Dedifferentiated amniotic fluid mesenchymal stem cell (primary cell): ENCODE data around the gene CARD10.
"Not testable (repeated sequence)": the region's sequence is repeated elsewhere in the genome, so short reads cannot be mapped to it uniquely, and the experiment has no call there.

ENCODE experiments used
- DNase-seq: peaks from one replicate; pipeline ENCODE4 v3.0.0-alpha.2; 2016; ENCODE audit errors: extremely low spot score

The CARD10 gene

GRCh38 chr22:37556710-37557109 lies 37.5 kb upstream of the CARD10 start:
- DNase-seq: no peak

GRCh38 chr22:37555029-37555428 lies 35.8 kb upstream of the CARD10 start:
- no peak for DNase-seq

GRCh38 chr22:37553725-37554124 lies 34.5 kb upstream of the CARD10 start:
- DNase-seq: no peak

- no peak for DNase-seq
Observed at GRCh38 chr22:37552524-37553163, 33.4 kb upstream of the CARD10 start.

- no peak for DNase-seq
Observed at GRCh38 chr22:37551981-37552380, 32.8 kb upstream of the CARD10 start.

GRCh38 chr22:37550921-37551320 lies 31.7 kb upstream of the CARD10 start:
- not testable (repeated sequence) for DNase-seq

GRCh38 chr22:37549704-37550059 lies 30.5 kb upstream of the CARD10 start:
- peak; percentile 63 for DNase-seq

- no peak for DNase-seq
Observed at GRCh38 chr22:37547251-37547741, 28.1 kb upstream of the CARD10 start.

- peak; percentile 32 for DNase-seq
Observed at GRCh38 chr22:37546437-37547250, 27.4 kb upstream of the CARD10 start.

- peak; percentile 94 for DNase-seq
Observed at GRCh38 chr22:37545703-37546436, 26.7 kb upstream of the CARD10 start.

GRCh38 chr22:37544955-37545702 lies 25.9 kb upstream of the CARD10 start:
- DNase-seq: peak; percentile 60

GRCh38 chr22:37542959-37543358 lies 23.7 kb upstream of the CARD10 start:
- DNase-seq: no peak

GRCh38 chr22:37542416-37542815 lies 23.2 kb upstream of the CARD10 start:
- DNase-seq: not testable (repeated sequence)

GRCh38 chr22:37539790-37540189 lies 20.6 kb upstream of the CARD10 start:
- not testable (repeated sequence) for DNase-seq

GRCh38 chr22:37538590-37539357 lies 19.6 kb upstream of the CARD10 start:
- DNase-seq: peak; percentile 88

- DNase-seq: no peak
Observed at GRCh38 chr22:37535159-37535558, 15.9 kb upstream of the CARD10 start.

- DNase-seq: no peak
Observed at GRCh38 chr22:37534445-37534844, 15.2 kb upstream of the CARD10 start.

GRCh38 chr22:37533995-37534394 lies 14.8 kb upstream of the CARD10 start:
- DNase-seq: peak; percentile 56

- no peak for DNase-seq
Observed at GRCh38 chr22:37529652-37530345, 10.6 kb upstream of the CARD10 start.

- not testable (repeated sequence) for DNase-seq
Observed at GRCh38 chr22:37527952-37528351, 8.7 kb upstream of the CARD10 start.
